K562 (cell line): ENCODE results near the gene ATAD3C. TPM values are rescaled to one million over a fixed set of nuclear protein-coding genes. Genes with fewer than 3 reads are reported as not detected.
A peak's percentile ranks its signal among the peaks of the same experiment; 100 is the strongest.

Experiments used
- ATAC-seq: fragments of 200-7000 bp; cut with Tn5 transposase; 3 replicates; pipeline ENCODE4 v1.9.1; 2020; ENCODE audit warnings: moderate library complexity
- BruUV-seq: library from RNA; stranded (reverse); fragments of 400-500 nt; replicated peaks from 2 replicates; lab custom pipeline; 2021; lab: Mats Ljungman, UMichigan
- CTCF ChIA-PET: fragments of 300-600 bp; formaldehyde crosslinking; extraction: SDS; loops from one replicate; lab custom pipeline; 2021; ENCODE audit warnings: low intra/inter-chr PET ratio; lab: Yijun Ruan, JAX
- POLR2A ChIA-PET: fragments of 300-600, 350-650 bp; sonication (Branson Sonifier 250); formaldehyde crosslinking; extraction: SDS; loops from one replicate; lab custom pipeline; 2021; ENCODE audit warnings: antibody characterized with exemption, inconsistent platforms; lab: Yijun Ruan, JAX
- DNase-seq, 4 experiments: peaks; one replicate each; pipeline versions ENCODE4 v3.0.0 to v3.0.0-alpha.2; 2011 to 2018; ENCODE audit warnings: low spot score in 3 of 4, mixed read lengths in 3 of 4; ENCODE audit errors: extremely low read depth in 1 of 4
- FAIRE-seq: peaks from 2 replicates; lab custom pipeline; 2011; peaks lifted over from hg19 to GRCh38; lab: Jason Lieb, UNC
- H2AFZ ChIP-seq: 2 replicates; pipeline ENCODE4 v1.6.0; 2011; ENCODE audit warnings: low read depth, low read length, control low read depth, inconsistent platforms
- H3K27ac ChIP-seq: fragments of 200-600 bp; 3 replicates; pipeline ENCODE4 v1.8.0; 2011; ENCODE audit warnings: low read depth, mild to moderate bottlenecking, control low read depth, inconsistent platforms, low read length, moderate library complexity, mixed read lengths; ENCODE audit errors: extremely low read depth
- H3K27me3 ChIP-seq, 2 experiments: fragments of 300-600 bp in 1 of 2; 2 replicates in 1 of 2; 3 replicates in 1 of 2; pipeline versions ENCODE4 v1.6.0 to v1.8.0; 2011; ENCODE audit warnings: inconsistent platforms in 2 of 2, low read length in 2 of 2, mild to moderate bottlenecking in 1 of 2, mixed read lengths in 1 of 2, moderate library complexity in 1 of 2; ENCODE audit not compliant: control insufficient read depth in 2 of 2, insufficient read depth in 2 of 2
- H3K36me3 ChIP-seq: fragments of 300-600 bp; 3 replicates; pipeline ENCODE4 v1.8.0; 2011; ENCODE audit warnings: mild to moderate bottlenecking, low read length, inconsistent platforms; ENCODE audit not compliant: control insufficient read depth, insufficient read depth
- H3K4me1 ChIP-seq, 2 experiments: fragments of 200-600 bp in 1 of 2; replicated peaks in 1 of 2; 2 replicates in 1 of 2; 3 replicates in 1 of 2; pipeline versions ENCODE4 v1.5.1 to v1.8.0; 2011; ENCODE audit warnings: inconsistent platforms in 2 of 2, low read length in 2 of 2, mild to moderate bottlenecking in 1 of 2, mixed read lengths in 1 of 2, moderate library complexity in 1 of 2; ENCODE audit not compliant: control insufficient read depth in 2 of 2, insufficient read depth in 2 of 2
- H3K4me2 ChIP-seq: 2 replicates; pipeline ENCODE4 v1.6.1; 2011; ENCODE audit warnings: low read length, control low read depth, inconsistent platforms, mixed read lengths; ENCODE audit not compliant: insufficient read depth
- H3K4me3 ChIP-seq: fragments of 200-600 bp; sonication (generic), shearing (Covaris generic); 2 replicates; pipeline ENCODE4 v1.5.1; 2016; ENCODE audit warnings: control low read depth, inconsistent platforms
- H3K79me2 ChIP-seq: fragments of 200-600 bp; 3 replicates; pipeline ENCODE4 v1.8.0; 2011; ENCODE audit warnings: low read length, inconsistent platforms; ENCODE audit not compliant: control insufficient read depth, insufficient read depth
- H3K9ac ChIP-seq, 2 experiments: 2 replicates each; pipeline versions ENCODE4 v1.6.0 to v1.6.1; 2011; ENCODE audit warnings: low read depth in 2 of 2, low read length in 2 of 2, control low read depth in 1 of 2, inconsistent platforms in 1 of 2, mild to moderate bottlenecking in 1 of 2, mixed read lengths in 1 of 2; ENCODE audit not compliant: insufficient read depth in 1 of 2
- H3K9me1 ChIP-seq: one replicate; pipeline ENCODE4 v1.6.0; 2011; ENCODE audit warnings: inconsistent platforms, mild to moderate bottlenecking, low read length, moderate library complexity; ENCODE audit not compliant: control insufficient read depth, insufficient read depth
- H3K9me3 ChIP-seq: replicated peaks from 2 replicates; pipeline ENCODE4 v1.5.1; 2011; ENCODE audit warnings: low read depth, low read length, inconsistent platforms; ENCODE audit not compliant: control insufficient read depth, insufficient read depth
- H4K20me1 ChIP-seq: replicated peaks from 2 replicates; pipeline ENCODE4 v1.6.1; 2011; ENCODE audit warnings: low read length, inconsistent platforms, mixed read lengths; ENCODE audit not compliant: control insufficient read depth, insufficient read depth
- BCOR ChIP-seq: fragments of 450-650 bp; IDR thresholded peaks from 2 replicates; pipeline ENCODE4 v1.6.1; 2016
- E2F5 ChIP-seq: sonication (generic); formaldehyde crosslinking; IDR thresholded peaks from 2 replicates; pipeline ENCODE4 v1.8.0; 2022; ENCODE audit warnings: mild to moderate bottlenecking, missing genetic modification reagents
- HMGN3 ChIP-seq: IDR thresholded peaks from 2 replicates; pipeline ENCODE4 v1.6.1; 2011; ENCODE audit warnings: borderline replicate concordance, low read depth, mild to moderate bottlenecking, mixed read lengths, low read length; ENCODE audit not compliant: insufficient read length; ENCODE audit errors: extremely low read depth
- KDM5B ChIP-seq: fragments of 200-600 bp; sonication (generic); IDR thresholded peaks from 2 replicates; pipeline ENCODE4 v1.6.1; 2012; ENCODE audit warnings: low read depth, mild to moderate bottlenecking, moderate library complexity, low read length, control low read depth, inconsistent platforms; ENCODE audit not compliant: insufficient replicate concordance
- KLF10 ChIP-seq: fragments of 250-450 bp; sonication (Bioruptor Pico); IDR thresholded peaks from 2 replicates; pipeline ENCODE4 v1.6.1; 2021; ENCODE audit warnings: matching md5 sums
- NEUROD1 ChIP-seq: fragments of 150-350 bp; IDR thresholded peaks from 2 replicates; pipeline ENCODE4 v1.6.1; 2014; ENCODE audit warnings: borderline replicate concordance, low read length, low read depth; ENCODE audit not compliant: partially characterized antibody
- NFIC ChIP-seq: fragments of 450-650 bp; IDR thresholded peaks from 2 replicates; pipeline ENCODE4 v1.6.1; 2017; ENCODE audit warnings: mild to moderate bottlenecking, inconsistent platforms
- PRPF4 ChIP-seq: fragments of 200-400 bp; formaldehyde crosslinking; IDR thresholded peaks from one replicate; pipeline ENCODE4 v1.6.1; 2017; ENCODE audit warnings: low read length, low read depth, mild to moderate bottlenecking; ENCODE audit not compliant: insufficient read depth, poor library complexity, severe bottlenecking
- RBFOX2 ChIP-seq: fragments of 200-400 bp; formaldehyde crosslinking; IDR thresholded peaks from 2 replicates; pipeline ENCODE4 v1.6.1; 2017; ENCODE audit warnings: low read depth, mild to moderate bottlenecking, low read length, moderate library complexity
- TEAD2 ChIP-seq: fragments of 450-650 bp; IDR thresholded peaks from 2 replicates; pipeline ENCODE4 v1.6.1; 2016; ENCODE audit warnings: missing genetic modification characterization, control low read depth, missing compliant biosample characterization
- TRIM24 ChIP-seq, 2 experiments: fragments of 450-650 bp; IDR thresholded peaks; 2 replicates each; pipeline ENCODE4 v1.6.1; 2016
- USF2 ChIP-seq: sonication (generic); formaldehyde crosslinking; IDR thresholded peaks from 2 replicates; pipeline ENCODE4 v1.5.0; 2020; ENCODE audit warnings: missing genetic modification reagents
- ZBTB1 ChIP-seq: sonication (generic); formaldehyde crosslinking; IDR thresholded peaks from 2 replicates; pipeline ENCODE4 v1.8.1; 2023; ENCODE audit warnings: missing genetic modification reagents, low read depth, mild to moderate bottlenecking, borderline replicate concordance
- ZC3H11A ChIP-seq: IDR thresholded peaks from 2 replicates; pipeline ENCODE4 v1.6.1; 2012; ENCODE audit warnings: low read depth, low read length, improper control_type of control experiment
- ZEB2 ChIP-seq: fragments of 450-650 bp; IDR thresholded peaks from 2 replicates; pipeline ENCODE4 v1.6.1; 2016
- ZNF830 ChIP-seq: fragments of 250-450 bp; sonication (Bioruptor Pico); IDR thresholded peaks from 2 replicates; pipeline ENCODE4 v1.5.0; 2021; ENCODE audit warnings: mild to moderate bottlenecking
- WGBS: fragments of 100-300 bp; shearing (Covaris generic); methylation state at CpG from one replicate; pipeline ENCODE4 v1.1.6; 2016; ENCODE audit warnings: low coverage, mixed read lengths; ENCODE audit not compliant: insufficient coverage; ENCODE audit errors: missing lambda C conversion rate; 5-methylcytosine and 5-hydroxymethylcytosine counted together
- in situ Hi-C: fragments of 300-500 bp; cut with MboI; formaldehyde crosslinking; loops from 4 replicates; pipeline ENCODE4 v1.15.0; 2018; ENCODE audit warnings: inconsistent platforms, mixed read lengths
- intact Hi-C: fragments of 100-400 bp; cut with micrococcal nuclease; formaldehyde crosslinking; loops from 2 replicates; pipeline ENCODE4 v1.14.2; 2022
- polyA plus RNA-seq, 8 experiments: library from polyadenylated mRNA; depleted of rRNA in 4 of 8; stranded (reverse) in 5 of 8; unstranded in 3 of 8; fragments of >200 nt; fragmentation: Nextera tagmentation in 2 of 8; fragmentation: Illumina TruSeq in 1 of 8; extraction: Ambion mirVana in 2 of 8; extraction: Trizol in 1 of 8; gene quantifications; 2 replicates each; pipeline versions ENCODE4 v1.2.1 to v1.2.3, GENCODE V29; 2011 to 2014; ENCODE audit warnings: inconsistent platforms in 1 of 8, missing spikeins in 1 of 8
- total RNA-seq, 7 experiments: library from RNA; depleted of rRNA in 6 of 7; stranded (reverse); fragments of >200 nt in 6 of 7; fragmentation: Illumina TruSeq in 2 of 7; extraction: Trizol in 2 of 7; gene quantifications; 2 replicates each; pipeline versions ENCODE4 v1.2.1 to v1.2.3, GENCODE V29; 2011 to 2021; ENCODE audit warnings: low replicate concordance in 1 of 7
- TF ChIP-seq, protein P1 (sequence below): fragments of 450-650 bp; formaldehyde crosslinking; conservative IDR thresholded peaks from 2 replicates; pipeline ENCODE4 v1.4.0; 2022; ENCODE audit warnings: mild to moderate bottlenecking, missing genetic modification characterization

The ATAD3C gene
- total and polyA plus RNA-seq, 9 of the 15 experiments (the other 6 are each of a cell fraction or from before 2014, with no cell fraction given) = 0.03 to 0.18 TPM; not detected in 7

DNA sequence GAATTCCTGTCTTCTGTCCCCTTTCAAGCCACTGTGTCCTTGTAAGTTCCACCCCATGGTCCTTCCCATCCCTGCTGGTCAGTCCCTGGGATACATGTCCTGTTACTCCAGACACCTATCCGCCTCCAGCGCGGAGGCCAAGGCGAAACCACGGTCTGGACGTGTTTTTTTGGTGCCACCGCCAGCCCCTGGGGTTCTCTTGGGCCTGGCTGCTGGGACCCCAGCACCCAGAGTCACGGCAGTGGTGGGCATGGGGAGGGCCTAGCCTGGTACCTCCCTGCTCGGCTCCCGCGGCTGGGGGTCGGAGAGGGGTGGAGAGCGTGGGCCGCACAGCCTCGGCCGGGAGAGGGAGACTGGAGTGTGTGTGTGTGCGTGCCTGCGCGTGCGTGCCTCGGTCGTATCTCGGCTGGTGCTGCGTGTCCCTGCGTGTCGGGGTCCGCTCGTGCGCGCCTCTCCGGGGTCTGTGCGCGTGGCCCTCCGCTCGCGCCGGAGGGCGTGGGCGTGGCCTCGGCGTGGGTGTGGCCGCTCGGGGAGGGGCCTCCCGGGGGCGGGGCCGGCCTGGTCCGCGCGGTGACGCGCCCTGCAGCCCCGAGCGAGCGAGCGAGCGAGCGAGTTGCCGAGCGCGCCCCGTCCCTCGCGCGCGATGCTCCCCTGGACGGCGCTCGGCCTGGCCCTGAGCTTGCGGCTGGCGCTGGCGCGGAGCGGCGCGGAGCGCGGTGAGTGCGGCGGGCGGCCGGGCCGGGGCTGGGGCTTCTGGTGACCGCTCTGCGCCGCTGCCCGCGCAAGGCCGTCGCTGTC, 14.2 kb upstream of the ATAD3C start, which contains the start of gene VWA1 (continued):
- no peak for TF ChIP-seq E2F5 (CRISPR knock-in tag)
- no peak for TF ChIP-seq ZC3H11A
- TF ChIP-seq ZEB2 = no peak
- peak; percentile 93 for TF ChIP-seq HMGN3
- TF ChIP-seq ZNF830 (CRISPR knock-in tag) = no peak
- TF ChIP-seq NEUROD1 = no peak

DNA sequence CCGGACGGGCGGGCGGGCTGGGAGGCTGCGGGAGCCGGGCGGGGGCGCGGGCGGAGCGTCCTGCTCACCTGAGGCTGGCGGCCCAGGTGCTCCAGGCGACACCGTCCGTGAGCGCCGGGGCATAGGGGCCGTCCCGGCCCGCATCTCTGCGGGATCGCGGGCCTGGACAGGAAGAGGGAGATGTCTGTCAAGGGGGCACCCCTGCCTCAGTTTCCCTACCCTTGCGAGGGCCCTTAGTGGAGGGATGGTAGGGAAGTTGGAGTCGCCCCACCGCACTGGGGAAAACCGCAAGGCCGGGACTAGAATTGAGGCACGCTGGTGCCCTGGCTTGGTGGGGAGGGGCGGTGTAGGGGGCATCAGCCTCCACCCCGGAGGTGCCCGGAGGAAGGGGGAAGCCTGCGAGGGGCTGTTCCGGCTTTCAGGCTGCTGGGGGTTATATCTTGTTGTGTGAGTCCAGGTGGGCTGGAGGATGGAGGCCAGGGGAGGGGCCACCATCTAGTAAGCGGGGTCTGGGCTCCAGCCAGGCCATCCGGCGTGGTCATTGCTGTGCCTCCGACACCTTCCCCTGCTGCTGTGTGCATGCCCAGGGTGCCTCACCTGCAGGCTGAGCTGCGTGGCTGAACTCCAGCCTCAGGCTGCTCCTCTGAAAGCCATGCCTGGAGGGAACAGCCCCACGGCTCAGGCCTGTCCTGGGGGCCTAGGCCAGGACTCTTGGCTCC, 13.4 kb upstream of the ATAD3C start:
- H3K79me2 ChIP-seq = no peaks in the 10 kb centered on the region; the same call in 2 of the 3 replicates
- H3K9me1 ChIP-seq = no peaks in the 10 kb centered on the region
- H3K9ac ChIP-seq = peak overlapping the region in 1 of 2 experiments; percentile 90; a peak in 3 of 4 replicates
- in situ Hi-C loops (no loop called here), intact Hi-C loops (no loop called here)
- FAIRE-seq (no peak), ATAC-seq (no peak), DNase-seq (peak in 2 of 4 experiments; percentile 11 to 15)
- no peaks in the 10 kb centered on the region for H3K27me3 ChIP-seq
- ChIA-PET CTCF (no interaction called here), POLR2A (interaction anchor here (0.6 to 1.4 kb wide), 3 partner anchors 37 to 392 kb away, joined by 3 to 7 read pairs (median 4); partner anchors contain the start of gene CCNL2)
- WGBS = 62% methylated on average over 15 of the region's 40 CpGs
- H3K9me3 ChIP-seq = no peaks in the 10 kb centered on the region
- H2AFZ ChIP-seq = peak overlapping the region; percentile 97
- no peak overlapping the region for H3K27ac ChIP-seq
- H4K20me1 ChIP-seq = no peaks in the 10 kb centered on the region
- peak overlapping the region; percentile 40 for H3K4me3 ChIP-seq
- no TSS peak for BruUV-seq
- peak overlapping the region; percentile 85; the same call in 1 of the 2 replicates for H3K4me2 ChIP-seq
- H3K4me1 ChIP-seq = peaks cover 49 to 97% of the 10 kb centered on the region in 2 experiments
- no peaks in the 10 kb centered on the region for H3K36me3 ChIP-seq
- TF ChIP-seq TRIM24 (IDR thresholded peaks at IDR 0.05) (no peak), TEAD2 (no peak), KDM5B (peak; percentile 13), BCOR (peak; percentile 63), RBFOX2 (peak; percentile 1; the same call in 1 of the 2 replicates), PRPF4 (no peak), USF2 (CRISPR knock-in tag) (0 out of 2 replicates have a peak, but pooled peaks have one; percentile 2), ZBTB1 (CRISPR knock-in tag) (no peak), KLF10 (CRISPR knock-in tag) (no peak), NFIC (no peak)
- TF ChIP-seq, protein P1, sequence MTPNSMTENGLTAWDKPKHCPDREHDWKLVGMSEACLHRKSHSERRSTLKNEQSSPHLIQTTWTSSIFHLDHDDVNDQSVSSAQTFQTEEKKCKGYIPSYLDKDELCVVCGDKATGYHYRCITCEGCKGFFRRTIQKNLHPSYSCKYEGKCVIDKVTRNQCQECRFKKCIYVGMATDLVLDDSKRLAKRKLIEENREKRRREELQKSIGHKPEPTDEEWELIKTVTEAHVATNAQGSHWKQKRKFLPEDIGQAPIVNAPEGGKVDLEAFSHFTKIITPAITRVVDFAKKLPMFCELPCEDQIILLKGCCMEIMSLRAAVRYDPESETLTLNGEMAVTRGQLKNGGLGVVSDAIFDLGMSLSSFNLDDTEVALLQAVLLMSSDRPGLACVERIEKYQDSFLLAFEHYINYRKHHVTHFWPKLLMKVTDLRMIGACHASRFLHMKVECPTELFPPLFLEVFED (CRISPR knock-in tag) = no peak
